Stimulated activated naive CD8-positive, alpha-beta T cell treated with anti-CD3 and anti-CD28 coated beads, Interleukin-15, Interleukin-2, amounts not matched to agents 100 ng/mL and 50 ng/mL, for 24 hours (primary cell): Measurements from ENCODE around the gene UBTF.

Experiments
- H3K27ac Mint-ChIP-seq: one replicate; pipeline ENCODE4 v1.8.0; 2021; ENCODE audit warnings: mild to moderate bottlenecking, mixed read lengths
- H3K27me3 Mint-ChIP-seq: one replicate; pipeline ENCODE4 v1.8.0; 2021; ENCODE audit warnings: mixed read lengths
- H3K36me3 Mint-ChIP-seq: one replicate; pipeline ENCODE4 v1.8.0; 2021; ENCODE audit warnings: low read depth, mixed read lengths
- H3K4me1 Mint-ChIP-seq: one replicate; pipeline ENCODE4 v1.8.0; 2021; ENCODE audit warnings: low read depth, mixed read lengths
- H3K4me3 Mint-ChIP-seq: one replicate; pipeline ENCODE4 v1.8.0; 2021; ENCODE audit warnings: mild to moderate bottlenecking, mixed read lengths
- H3K9me3 Mint-ChIP-seq: one replicate; pipeline ENCODE4 v1.8.0; 2021; ENCODE audit warnings: mixed read lengths

UBTF gene

DNA sequence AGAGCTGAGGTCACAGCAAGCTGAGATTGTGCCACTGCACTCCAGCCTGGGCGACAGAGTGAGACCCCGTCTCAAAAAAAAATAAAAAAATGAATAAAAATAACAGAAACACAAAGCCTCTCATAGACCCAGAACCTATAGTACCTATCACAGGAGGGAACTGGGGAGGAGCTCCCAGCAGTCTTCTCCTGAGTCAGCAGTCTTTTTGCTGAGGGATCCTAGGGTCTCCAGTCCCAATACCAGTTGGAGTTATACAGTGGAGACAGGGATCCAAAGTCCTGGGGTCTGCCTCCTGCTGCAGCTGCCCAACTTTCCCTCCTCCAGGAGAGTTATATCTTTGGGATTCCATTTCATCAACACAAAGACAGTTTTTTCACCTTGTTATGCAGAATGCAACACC, 36.5 kb downstream of the UBTF start:
- H3K9me3 Mint-ChIP-seq, result no peaks in the 10 kb centered on the region
- no peak overlapping the region for H3K4me3 Mint-ChIP-seq
- peaks cover 27% of the 10 kb centered on the region for H3K36me3 Mint-ChIP-seq
- H3K27ac Mint-ChIP-seq, result peak overlapping the region; percentile 26
- H3K4me1 Mint-ChIP-seq, result peaks cover 34% of the 10 kb centered on the region
- no peaks in the 10 kb centered on the region for H3K27me3 Mint-ChIP-seq

GRCh38 chr17:44178133-44178532, 41.3 kb downstream of the UBTF start:
- Mint-ChIP-seq H3K9me3 (no peaks in the 10 kb centered on the region), H3K4me1 (peaks cover 3% of the 10 kb centered on the region), H3K27ac (no peak overlapping the region), H3K4me3 (no peak overlapping the region), H3K36me3 (peaks cover 33% of the 10 kb centered on the region), H3K27me3 (no peaks in the 10 kb centered on the region)

DNA sequence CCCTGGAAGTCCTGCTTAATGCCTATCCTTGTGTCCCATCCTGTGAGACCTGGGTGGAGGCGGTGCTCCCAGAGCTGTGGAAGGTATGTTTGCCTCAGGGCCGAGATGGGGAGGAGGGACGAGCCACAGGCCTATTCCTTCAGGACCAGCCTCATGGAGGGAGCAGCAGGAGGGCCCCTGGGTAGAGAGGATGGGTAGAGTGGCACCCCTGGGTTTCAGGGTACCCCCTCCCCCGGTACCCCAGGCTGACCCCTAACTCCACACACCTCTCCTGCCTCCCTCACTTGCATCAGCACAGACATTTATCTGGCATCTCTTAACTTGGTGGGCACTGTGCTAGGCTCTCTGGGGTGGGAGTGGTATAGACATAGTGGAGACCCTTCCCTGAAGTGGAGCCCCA, 41.8 kb downstream of the UBTF start:
- H3K27me3 Mint-ChIP-seq, result no peaks in the 10 kb centered on the region
- no peak overlapping the region for H3K4me3 Mint-ChIP-seq
- H3K4me1 Mint-ChIP-seq, result peaks cover 3% of the 10 kb centered on the region
- H3K27ac Mint-ChIP-seq, result no peak overlapping the region
- H3K36me3 Mint-ChIP-seq, result peaks cover 32% of the 10 kb centered on the region
- no peaks in the 10 kb centered on the region for H3K9me3 Mint-ChIP-seq

GRCh38 chr17:44176671-44177501, 42.6 kb downstream of the UBTF start:
- Mint-ChIP-seq H3K9me3 (no peaks in the 10 kb centered on the region), H3K27ac (no peak overlapping the region), H3K4me1 (peaks cover 3% of the 10 kb centered on the region), H3K4me3 (no peak overlapping the region), H3K27me3 (no peaks in the 10 kb centered on the region), H3K36me3 (peaks cover 24% of the 10 kb centered on the region)

GRCh38 chr17:44176257-44176656, 43.2 kb downstream of the UBTF start:
- H3K36me3 Mint-ChIP-seq, result peaks cover 19% of the 10 kb centered on the region
- H3K9me3 Mint-ChIP-seq, result no peaks in the 10 kb centered on the region
- no peaks in the 10 kb centered on the region for H3K4me1 Mint-ChIP-seq
- H3K4me3 Mint-ChIP-seq, result no peak overlapping the region
- no peak overlapping the region for H3K27ac Mint-ChIP-seq
- no peaks in the 10 kb centered on the region for H3K27me3 Mint-ChIP-seq

- H3K4me3 Mint-ChIP-seq, result no peak overlapping the region
- no peaks in the 10 kb centered on the region for H3K9me3 Mint-ChIP-seq
- no peak overlapping the region for H3K27ac Mint-ChIP-seq
- no peaks in the 10 kb centered on the region for H3K27me3 Mint-ChIP-seq
- H3K4me1 Mint-ChIP-seq, result no peaks in the 10 kb centered on the region
- peaks cover 19% of the 10 kb centered on the region for H3K36me3 Mint-ChIP-seq
Measured at GRCh38 chr17:44174427-44174826, 45.0 kb downstream of the UBTF start.

DNA sequence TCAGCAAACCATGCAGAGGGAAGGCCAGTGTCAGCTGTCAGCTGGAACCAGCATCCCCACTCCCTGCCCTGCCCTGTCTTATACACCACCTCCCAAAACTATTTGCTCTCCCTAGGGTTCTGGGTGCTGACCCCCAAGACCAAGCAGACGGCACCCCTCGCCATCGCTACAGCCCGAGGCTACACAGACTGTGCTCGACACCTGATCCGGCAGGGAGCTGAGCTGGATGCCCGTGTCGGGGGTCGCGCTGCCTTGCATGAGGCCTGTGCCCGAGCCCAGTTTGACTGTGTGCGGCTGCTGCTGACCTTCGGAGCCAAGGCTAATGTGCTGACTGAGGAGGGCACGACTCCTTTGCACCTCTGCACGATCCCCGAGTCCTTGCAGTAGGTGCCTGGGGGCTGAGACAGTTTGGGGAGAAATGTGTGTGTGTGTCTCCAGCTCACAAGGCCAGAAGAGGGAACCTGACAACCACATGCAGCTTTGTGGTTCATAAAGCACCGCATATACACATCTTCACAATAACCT, 47.5 kb downstream of the UBTF start:
- Mint-ChIP-seq H3K9me3 (no peaks in the 10 kb centered on the region), H3K27ac (no peak overlapping the region), H3K36me3 (peaks cover 9% of the 10 kb centered on the region), H3K4me1 (peaks cover 8% of the 10 kb centered on the region), H3K4me3 (no peak overlapping the region), H3K27me3 (no peaks in the 10 kb centered on the region)

GRCh38 chr17:44170499-44171201, 48.8 kb downstream of the UBTF start, which contains the start of gene ASB16:
ASB16 (plus strand) TSS chr17:44170704; CDS start chr17:44170790, 86 bp downstream.
- Mint-ChIP-seq H3K4me3 (no peak within 1 kb of the TSS), H3K27me3 (no peaks in the 10 kb centered on the region), H3K9me3 (no peaks in the 10 kb centered on the region), H3K4me1 (peaks cover 8% of the 10 kb centered on the region), H3K27ac (no peak within 1 kb of the TSS), H3K36me3 (peaks cover 3% of the 10 kb centered on the region)

GRCh38 chr17:44170135-44170498, 49.4 kb downstream of the UBTF start:
- H3K4me1 Mint-ChIP-seq, result peaks cover 8% of the 10 kb centered on the region
- no peaks in the 10 kb centered on the region for H3K27me3 Mint-ChIP-seq
- H3K36me3 Mint-ChIP-seq, result no peaks in the 10 kb centered on the region
- no peak overlapping the region for H3K27ac Mint-ChIP-seq
- H3K9me3 Mint-ChIP-seq, result no peaks in the 10 kb centered on the region
- no peak overlapping the region for H3K4me3 Mint-ChIP-seq

- Mint-ChIP-seq H3K4me3 (no peak overlapping the region), H3K27me3 (no peaks in the 10 kb centered on the region), H3K36me3 (no peaks in the 10 kb centered on the region), H3K9me3 (no peaks in the 10 kb centered on the region), H3K27ac (no peak overlapping the region), H3K4me1 (peaks cover 8% of the 10 kb centered on the region)
Measured at GRCh38 chr17:44167181-44167861, 52.2 kb downstream of the UBTF start.

DNA sequence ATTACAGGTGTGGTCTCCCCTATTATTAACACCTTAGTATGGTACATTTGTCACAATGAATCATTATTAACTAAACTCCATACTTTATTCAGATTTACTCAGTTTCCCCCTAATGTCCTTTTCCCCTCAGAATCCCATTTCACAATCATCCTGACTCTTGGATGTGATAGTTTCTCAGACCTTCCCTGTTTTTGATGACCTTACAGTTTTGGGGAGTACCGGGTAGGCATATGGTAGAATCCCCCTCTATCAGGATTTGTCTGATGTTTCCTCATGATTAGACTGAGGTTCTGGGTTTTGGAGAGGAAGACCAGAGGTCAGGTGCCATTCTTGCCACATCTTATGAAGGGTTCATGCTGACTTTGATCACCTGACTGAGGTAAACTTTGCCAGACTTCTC, 55.0 kb downstream of the UBTF start:
- Mint-ChIP-seq H3K4me3 (no peak overlapping the region), H3K9me3 (no peaks in the 10 kb centered on the region), H3K36me3 (peaks cover 11% of the 10 kb centered on the region), H3K27me3 (no peaks in the 10 kb centered on the region), H3K4me1 (peaks cover 11% of the 10 kb centered on the region), H3K27ac (no peak overlapping the region)

- H3K27me3 Mint-ChIP-seq, result no peaks in the 10 kb centered on the region
- peaks cover 29% of the 10 kb centered on the region for H3K36me3 Mint-ChIP-seq
- H3K27ac Mint-ChIP-seq, result no peak overlapping the region
- no peak overlapping the region for H3K4me3 Mint-ChIP-seq
- peaks cover 6% of the 10 kb centered on the region for H3K4me1 Mint-ChIP-seq
- no peaks in the 10 kb centered on the region for H3K9me3 Mint-ChIP-seq
Measured at GRCh38 chr17:44159519-44160210, 59.8 kb downstream of the UBTF start.

DNA sequence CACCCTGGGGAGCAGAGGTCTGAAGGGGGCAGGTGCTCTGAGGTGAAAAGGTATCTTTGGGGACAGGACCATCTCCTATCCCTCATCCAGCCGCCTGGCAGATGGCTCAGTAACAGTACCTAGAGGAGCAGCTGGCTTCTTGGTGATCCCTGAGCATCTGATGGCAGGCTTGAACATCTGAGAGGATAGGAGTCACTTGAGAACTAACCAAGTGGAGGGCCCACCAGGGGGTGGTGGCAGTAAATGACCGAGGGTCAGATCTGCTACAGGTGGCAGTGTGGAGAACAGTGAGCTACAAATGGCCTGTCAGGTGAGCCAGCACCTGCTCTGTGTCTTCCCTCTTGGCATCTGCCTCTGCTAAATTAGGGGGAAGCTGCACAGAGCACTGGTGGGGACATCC, 64.0 kb downstream of the UBTF start:
- Mint-ChIP-seq H3K36me3 (peaks cover 35% of the 10 kb centered on the region), H3K4me3 (no peak overlapping the region), H3K27me3 (no peaks in the 10 kb centered on the region), H3K4me1 (peaks cover 6% of the 10 kb centered on the region), H3K9me3 (no peaks in the 10 kb centered on the region), H3K27ac (no peak overlapping the region)
